ENCODE data around the gene YTHDF1.

DNA sequence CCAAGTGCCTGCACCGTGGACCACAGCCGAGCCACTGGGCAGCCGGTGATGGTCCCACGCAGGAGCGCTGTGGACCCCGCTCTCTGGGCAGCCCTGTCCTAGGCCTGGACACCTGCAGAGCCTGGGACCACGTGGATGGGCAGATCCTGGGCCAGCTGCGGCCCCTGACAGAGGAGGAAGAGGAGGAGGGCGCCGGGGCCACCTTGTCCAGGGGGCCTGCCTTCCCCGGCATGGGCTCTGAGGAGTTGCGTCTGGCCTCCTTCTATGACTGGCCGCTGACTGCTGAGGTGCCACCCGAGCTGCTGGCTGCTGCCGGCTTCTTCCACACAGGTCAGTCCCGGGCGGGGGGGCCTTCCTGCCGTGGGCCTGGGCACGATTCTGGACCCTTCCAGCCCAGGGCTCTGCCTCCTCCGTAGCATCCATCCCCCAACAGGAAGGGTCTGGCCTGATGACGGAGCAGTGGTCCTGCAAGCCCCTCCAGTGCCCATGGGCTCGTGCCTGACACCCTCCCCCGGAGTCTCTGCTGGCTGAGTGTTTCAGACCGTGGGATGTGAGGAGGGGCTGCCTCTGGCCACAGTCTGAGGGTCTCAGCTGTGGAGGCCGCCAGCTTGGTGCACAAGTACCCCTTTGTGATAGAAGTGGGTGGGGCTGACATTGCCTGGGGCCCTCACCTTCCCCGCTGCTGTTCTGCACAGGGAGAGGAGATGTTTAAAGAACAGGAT lies 20.3 kb upstream of the YTHDF1 start:
- TF ChIP-seq, protein P1, sequence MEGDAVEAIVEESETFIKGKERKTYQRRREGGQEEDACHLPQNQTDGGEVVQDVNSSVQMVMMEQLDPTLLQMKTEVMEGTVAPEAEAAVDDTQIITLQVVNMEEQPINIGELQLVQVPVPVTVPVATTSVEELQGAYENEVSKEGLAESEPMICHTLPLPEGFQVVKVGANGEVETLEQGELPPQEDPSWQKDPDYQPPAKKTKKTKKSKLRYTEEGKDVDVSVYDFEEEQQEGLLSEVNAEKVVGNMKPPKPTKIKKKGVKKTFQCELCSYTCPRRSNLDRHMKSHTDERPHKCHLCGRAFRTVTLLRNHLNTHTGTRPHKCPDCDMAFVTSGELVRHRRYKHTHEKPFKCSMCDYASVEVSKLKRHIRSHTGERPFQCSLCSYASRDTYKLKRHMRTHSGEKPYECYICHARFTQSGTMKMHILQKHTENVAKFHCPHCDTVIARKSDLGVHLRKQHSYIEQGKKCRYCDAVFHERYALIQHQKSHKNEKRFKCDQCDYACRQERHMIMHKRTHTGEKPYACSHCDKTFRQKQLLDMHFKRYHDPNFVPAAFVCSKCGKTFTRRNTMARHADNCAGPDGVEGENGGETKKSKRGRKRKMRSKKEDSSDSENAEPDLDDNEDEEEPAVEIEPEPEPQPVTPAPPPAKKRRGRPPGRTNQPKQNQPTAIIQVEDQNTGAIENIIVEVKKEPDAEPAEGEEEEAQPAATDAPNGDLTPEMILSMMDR (conservative IDR thresholded peaks at IDR 0.05): no peak
- no peak for TF ChIP-seq EZH2 (IDR thresholded peaks at IDR 0.05; ENCODE audit: low read depth)
